Measurements from ENCODE around the gene CCT5.
"Not testable (repeated sequence)": the region's sequence is repeated elsewhere in the genome, so short reads cannot be mapped to it uniquely, and the experiment has no call there.

CCT5 gene

DNA sequence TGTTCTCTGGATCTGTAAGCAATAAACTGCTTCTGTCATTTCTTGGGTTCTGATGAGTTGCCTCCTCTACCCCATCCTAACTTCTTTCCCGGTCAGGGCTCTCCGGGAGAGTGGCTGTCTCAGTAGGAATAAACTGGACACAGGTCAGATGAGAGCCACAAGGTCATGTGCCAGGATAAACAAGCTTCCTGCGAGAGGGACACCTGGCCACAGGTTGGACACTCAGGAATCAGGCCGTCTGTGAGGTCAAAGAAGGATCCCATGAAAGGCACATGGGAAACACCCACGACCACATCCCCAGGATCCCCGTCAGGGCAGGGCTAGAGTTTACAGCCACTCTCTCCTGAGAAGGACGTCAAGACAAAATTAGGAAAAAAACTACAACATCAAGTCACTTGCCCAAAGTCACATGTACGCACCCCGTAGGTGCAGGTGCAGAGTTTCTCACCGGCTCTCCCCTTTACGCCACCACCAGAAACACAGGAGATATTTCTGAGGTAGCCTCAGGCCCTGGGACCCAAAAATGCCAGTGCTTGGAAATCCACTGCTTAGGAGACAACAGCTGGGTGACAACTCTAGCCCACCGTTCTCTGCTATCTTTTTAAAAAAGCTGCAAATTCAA is 28.7 kb downstream of the CCT5 start:
- DNase-seq = no peak

DNA sequence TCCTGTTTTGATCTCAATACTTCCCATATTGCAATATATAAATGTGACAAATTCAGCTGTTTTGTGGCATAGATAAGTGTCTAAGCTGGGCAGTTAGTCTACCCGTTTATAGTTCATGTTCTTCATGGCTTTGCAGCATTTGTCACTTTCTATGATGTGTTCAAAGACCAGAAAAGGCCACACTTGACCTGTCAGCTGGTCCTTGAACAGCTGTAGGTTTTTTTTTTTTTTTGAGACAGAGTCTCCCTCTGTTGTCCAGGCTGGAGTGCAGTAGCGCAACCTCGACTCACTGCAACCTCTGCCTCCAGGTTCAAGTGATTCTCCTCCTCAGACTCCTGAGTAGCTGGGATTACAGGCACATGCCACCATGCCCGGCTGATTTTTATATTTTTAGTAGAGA is 29.2 kb downstream of the CCT5 start:
- DNase-seq = no peak

DNA sequence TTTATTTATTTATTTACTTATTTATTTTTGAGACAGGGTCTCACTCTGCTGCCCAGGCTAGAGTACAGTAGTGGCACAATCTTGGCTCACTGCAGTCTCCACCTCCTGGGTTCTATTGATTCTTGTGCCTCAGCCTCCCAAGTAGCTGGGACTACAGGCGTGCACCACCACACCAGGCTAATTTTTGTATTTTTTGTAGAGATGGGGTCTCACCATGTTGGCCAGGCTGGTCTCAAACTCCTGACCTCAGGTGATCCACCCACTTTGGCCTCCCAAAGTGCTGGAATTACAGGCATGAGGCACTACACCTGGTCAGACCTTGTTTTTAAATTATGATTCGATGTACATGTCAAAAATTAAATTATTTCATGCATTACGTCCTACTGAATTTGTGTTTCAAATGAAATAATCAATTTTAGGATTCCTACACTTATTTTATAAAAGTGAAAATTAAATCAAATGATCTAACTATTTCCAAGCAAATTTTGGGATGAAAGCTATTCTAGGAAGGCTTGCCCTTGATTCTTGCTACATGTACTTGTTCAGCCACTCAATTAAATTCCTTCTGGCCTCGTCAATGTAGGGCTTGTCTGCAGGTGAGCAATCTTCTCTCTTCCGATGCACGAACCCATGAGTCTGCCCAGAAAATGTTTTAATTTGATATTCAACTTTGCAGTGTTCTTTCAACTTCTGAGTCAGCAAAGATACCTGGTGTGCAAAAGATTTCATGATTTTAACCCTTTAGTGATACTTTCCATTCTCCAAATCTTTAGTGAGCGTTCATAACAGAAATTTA is 30.0 kb downstream of the CCT5 start:
- DNase-seq = no peak

DNA sequence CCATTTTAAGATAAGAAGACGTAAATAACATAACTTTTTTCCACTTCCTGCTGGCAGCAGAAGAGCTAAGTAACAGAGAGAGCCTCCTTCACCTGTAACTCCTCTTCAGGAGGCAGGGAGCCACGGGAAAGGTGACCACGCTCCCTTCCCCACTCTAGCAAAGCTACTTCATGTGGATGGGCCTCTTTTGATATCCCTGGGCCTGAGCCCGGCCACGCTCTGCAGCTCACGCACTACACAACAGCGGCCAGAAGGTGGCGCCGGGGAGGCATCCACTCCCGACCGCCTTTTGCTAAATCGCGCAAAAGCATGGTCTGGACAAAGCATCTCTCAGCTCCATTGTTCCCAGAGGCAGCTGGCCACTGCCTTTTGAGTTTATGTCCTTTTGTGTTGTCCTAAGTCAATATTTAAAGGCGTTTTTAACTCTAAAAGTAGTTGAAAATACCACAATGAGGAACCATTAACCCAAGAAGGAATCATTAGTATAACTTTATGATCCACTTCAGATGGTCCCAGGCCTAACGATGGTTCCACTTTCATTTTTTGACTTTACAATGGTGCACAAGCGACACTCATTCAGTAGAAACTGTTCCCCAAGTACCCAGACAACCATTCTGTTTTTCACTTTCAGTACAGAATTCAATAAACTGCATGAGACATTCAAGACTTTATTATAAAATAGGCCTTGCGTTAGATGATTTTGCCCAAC is 34.0 kb downstream of the CCT5 start:
- DNase-seq = peak; percentile 7

DNA sequence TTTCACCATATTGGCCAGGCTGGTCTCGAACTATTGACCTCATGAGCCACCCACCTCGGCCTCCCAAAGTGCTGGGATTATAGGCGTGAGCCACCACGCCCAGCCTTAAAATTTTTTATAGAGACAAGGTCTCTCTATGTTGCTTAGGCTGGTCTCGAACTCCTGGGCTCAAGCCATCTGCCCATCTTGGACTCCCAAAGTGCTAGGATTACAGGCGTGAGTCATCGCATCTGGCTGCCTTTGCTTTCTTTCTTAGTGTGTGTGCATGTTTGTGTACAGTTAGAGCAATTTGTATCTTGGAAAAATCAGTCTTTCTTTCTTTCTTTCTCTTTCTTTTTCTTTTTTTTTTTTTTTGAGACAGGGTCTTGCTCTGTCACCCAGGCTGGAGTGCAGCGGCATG is 35.3 kb downstream of the CCT5 start:
- not testable (repeated sequence) for DNase-seq

DNA sequence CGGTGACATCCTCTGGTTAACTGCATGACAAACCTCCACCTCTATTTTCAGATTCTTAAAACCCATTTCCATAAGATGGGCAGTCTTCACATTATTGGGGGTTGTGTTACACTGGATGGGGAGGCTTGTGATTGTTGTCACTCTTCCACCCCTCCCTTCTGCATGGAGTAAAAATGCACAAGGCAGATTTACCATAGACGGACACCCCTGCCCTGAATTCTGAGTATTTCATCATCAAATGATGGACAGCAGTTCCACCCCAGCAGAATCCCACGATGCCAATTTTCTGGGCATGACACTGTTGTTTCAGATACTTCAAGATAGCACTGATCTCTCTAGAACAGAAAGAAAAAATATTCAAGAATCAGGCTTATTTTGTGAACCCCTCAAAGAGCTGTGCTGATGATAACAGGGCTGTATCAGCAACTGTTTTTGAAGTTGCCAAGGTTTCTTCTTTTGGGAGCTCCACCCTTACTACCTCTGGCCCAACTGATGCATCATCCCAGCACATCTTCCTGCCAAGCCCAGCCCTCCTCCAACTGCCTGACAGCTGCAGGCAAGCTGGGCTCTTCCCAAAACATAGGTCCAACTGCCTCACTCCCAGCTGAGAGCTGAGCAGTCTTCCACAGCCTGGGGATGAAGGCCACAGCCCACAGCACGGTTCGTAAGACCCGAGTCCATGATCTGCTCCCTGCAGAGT is 36.2 kb downstream of the CCT5 start:
- no peak for DNase-seq

DNA sequence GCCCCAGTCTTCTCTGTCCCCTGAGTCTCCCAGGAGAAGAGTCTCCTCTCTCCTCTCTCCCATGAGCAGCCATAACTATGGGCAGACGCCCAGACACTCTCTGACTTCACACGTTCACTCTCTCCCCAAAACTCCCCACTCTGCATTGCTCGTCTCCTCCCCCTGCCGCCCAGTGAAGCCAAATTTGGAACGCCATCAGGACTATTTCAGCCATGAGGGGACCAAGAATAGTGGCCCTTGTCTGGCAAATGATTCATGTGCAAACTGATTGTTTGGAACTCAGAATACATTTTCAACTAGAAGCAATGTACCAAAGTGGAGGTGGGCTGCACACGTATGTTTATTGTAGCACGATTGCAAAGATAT is 36.8 kb downstream of the CCT5 start:
- DNase-seq = no peak

DNA sequence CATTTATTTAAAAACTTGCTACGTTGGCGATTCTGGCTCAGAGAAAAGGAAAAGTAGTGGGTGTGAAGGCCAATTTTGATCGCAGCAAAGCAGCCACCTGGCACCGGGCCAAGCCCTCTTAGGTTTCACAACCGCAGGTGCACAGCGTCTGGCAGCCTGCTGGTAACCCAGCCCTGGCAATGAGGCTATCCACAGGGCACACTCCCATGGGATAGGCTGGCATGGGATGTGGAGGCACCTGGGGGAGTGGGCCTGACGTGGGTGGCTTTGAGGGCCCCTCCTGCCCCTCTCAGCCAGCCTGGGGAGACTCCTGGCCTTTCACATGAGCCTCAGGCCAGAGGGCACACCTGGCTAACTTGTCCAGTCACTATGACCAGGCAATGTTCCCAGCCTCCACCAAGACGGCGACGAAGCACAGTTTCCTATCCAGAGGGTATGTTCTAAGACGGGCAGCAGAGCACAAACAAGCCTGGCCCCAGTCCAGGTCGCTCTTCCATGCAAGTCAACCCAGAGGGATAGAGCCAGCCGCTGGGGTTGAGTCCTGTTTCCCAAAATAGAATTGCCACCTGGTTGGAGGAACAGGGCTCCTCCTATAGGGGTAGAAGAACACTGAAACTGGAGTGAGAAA is 38.6 kb downstream of the CCT5 start:
- DNase-seq = peak; percentile 96

DNA sequence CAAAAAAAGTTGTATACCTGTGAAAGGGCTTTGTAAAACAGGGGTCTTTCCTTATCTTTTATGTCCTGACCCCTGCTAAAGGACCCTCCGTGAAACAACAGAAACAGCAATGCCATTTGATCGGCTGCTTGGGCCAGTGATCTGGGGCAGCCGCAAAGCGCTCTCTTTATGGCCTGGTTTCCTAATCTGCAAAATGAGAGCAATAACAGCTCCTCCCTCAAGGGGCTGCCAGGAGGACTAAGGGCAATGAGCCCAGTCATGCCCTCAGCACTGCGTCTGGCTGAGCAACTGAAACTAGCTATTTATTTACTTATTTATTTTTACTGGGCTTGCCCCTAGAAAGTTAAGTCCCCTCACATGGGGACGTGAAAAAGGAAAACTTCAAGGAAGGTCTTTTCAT is 39.3 kb downstream of the CCT5 start:
- peak; percentile 51 for DNase-seq

DNA sequence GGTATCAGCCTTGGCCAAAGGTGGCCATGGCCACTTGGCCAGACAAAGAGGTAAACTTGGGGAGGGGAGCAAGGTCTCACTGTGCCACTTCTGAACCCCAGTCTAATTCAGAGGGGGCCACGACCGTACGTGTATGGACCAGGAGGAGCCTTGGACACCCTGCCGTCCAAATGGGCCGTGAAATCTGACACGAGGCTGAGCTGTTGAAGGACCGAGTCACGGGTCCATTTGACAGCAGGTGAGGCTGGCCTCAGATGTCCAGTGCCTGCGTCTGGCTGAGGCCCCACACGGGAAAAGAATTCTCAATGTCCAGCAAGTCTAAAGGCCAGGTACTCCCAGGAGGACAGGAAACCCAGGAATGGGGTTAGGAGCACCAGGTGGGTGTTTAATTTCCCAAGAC is 39.9 kb downstream of the CCT5 start:
- no peak for DNase-seq

DNA sequence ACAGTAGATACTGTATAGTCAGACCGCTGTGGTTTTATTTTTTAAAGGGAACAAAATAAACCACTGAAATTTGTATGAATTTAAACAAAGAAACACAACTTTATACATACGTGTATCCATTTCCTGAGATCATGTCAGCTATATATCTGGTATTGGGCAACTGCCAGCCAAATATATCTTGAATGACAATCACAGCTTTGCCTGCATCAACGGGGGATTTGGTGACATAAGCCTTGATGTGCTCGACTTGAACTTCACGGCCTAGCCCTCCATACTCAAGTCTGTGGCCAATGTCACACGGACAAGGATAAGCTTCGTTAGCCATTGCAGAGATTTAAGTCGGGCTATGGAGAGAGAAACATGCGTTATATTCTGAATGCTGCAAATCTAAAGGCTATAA is 40.4 kb downstream of the CCT5 start:
- DNase-seq = no peak

DNA sequence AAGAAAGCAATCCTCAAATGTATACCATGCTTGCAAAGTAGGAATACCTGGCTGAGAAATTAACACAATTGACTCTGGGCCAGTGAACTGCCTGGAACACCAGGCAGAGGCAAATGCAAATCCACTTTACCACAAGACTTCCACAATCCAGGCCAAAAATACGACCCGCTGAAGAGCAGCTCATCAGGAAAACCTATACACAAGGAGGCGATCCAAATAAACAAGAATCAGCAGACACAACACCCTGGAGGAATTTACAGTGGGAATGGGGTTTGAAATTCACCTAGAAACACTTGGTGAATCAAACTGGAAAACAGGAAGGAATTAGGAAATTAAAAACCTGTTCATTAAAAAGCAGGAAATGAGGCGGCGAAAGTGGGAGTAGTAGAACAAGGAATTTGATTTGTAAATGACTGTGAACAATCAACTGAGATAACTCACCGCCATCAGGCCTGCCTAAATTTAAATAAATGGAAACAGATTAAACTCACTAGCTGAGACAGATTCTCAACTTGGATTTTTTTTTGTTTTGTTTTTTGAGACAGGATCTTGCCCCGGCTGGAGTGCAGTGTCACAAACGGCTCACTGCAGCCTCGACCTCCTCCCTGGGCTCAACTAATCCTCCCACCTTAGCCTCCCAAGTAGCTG is 41.7 kb downstream of the CCT5 start:
- DNase-seq = no peak

DNA sequence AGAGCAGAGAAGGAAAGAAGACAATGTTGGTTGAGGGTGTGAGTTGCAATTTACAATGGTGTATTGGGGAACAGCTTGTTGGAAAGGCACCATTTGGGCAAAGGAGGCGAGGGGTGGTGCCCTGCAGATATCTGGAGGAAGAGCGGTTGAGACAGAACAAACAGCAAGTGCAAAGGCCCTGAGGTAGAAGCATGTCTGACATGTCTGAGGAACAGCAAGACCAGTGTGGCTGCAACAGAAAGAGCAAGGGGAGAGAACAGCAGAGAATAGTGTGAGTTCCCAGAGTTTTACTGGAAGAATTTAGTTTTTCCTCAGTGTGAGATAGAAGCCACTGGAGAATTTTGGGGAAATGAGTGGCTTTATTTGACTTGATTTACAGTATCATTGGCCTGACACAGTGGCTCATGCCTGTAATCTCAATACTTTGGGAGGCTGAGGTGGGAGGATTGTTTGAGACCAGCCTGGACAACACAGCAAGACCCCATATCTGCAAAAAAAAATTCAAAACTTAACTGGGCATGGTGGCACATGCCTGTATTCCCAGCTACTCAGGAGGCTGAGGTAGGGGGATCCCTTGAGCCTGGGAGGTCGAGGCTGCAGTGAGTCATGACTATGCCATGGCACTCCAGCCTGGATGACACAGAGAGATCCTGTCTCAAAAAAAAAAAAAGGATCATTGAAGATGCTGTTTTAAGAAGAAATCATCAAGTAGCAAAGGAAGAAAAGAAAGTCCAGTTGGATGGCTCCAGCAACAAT is 44.0 kb downstream of the CCT5 start:
- no peak for DNase-seq

DNA sequence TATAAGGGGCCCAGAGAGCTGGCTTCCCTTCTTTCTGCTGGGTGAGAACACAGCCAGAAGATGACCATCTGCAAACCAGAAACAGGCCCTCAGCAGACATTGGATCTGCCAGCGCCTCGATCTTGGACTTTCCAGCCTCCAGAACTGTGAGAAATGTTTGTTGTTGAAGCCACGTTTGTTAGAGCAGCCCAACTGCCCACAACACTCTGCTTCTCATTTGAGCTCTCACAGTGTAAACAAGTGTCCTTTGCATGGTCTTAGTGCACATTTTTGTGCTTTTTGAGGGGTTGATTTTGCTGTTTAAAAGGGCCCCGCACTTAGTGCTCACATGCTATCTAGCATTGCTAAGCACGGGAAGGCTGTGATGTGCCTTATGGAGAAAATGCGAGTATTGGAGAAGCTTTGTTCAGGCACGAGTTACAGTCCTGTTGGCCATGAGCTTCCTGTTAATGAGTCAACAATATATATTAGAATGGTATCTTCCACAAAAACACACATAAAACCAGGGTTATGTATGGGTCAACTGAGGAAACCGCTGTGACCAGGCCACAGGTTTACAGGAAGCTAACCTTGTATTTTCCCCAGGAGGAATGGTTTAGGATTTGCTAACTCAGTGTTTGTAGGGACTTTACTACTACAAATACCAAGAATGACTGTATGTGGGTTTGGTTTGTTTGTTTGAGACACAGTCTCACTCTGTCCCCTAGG is 45.7 kb downstream of the CCT5 start:
- DNase-seq = no peak

DNA sequence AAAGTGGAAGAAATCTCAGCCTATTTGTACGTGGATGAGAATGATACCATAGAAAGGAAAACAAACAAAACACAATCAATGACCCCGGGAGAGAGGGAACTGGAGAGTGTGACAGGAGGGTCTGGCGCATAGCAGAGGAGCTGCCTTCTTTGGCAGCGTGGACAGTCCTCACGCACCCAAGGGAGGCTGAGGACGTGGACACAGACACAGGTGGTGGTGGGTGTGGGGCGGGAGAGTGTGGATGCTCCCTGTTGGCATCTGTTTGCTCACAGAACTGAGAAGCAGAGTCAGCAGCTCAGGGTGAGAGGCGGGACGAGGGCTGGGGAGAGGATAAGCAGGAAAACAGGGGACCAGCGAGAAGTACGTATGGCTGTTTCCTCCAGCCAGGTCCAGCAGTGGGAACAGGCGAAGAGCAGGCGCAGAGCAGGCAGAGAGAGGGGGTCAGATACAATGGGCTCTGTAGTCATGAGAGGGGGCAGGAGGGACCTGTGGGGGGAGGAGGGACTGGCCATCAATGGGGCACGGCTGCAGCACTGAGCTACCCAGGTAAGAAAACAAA is 47.6 kb downstream of the CCT5 start:
- DNase-seq = no peak

DNA sequence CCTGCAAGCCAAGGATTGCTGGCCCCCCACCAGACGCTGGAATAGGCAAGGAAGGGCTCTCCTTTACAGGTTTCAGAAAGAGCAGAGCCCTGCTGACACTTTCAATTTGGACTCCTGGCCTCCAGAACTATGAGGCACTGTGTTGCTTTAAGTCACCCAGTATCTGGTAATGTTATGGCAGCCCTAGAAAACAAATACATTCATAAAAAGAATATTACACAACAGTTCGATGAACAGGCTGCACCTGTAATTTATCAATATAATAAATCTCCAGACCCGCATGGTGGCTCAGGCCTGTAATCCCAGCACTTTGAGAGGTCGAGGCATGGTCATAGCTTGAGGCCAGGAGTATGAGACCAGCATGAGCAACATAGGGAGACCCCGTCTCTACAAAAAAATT is 50.2 kb downstream of the CCT5 start:
- no peak for DNase-seq

DNA sequence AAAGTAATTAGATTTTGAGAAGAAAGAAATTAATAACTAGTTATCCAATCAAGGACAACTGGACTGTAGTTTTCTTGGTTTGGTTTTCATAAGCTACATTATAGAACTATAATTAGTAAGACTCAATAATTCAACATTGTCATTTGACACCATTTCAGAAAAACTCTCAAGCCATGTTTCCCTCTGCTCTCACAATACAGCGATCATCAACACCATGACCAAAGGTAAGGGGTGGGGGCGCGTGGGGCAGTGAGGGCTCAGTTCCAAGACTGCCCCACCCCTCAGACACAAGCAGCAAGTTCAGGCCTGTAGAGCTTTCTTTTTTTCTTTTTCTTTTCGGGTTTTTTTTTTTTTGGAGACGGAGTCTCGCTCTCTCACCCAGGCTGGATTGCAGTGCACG is 51.2 kb downstream of the CCT5 start:
- DNase-seq = peak; percentile 63

DNA sequence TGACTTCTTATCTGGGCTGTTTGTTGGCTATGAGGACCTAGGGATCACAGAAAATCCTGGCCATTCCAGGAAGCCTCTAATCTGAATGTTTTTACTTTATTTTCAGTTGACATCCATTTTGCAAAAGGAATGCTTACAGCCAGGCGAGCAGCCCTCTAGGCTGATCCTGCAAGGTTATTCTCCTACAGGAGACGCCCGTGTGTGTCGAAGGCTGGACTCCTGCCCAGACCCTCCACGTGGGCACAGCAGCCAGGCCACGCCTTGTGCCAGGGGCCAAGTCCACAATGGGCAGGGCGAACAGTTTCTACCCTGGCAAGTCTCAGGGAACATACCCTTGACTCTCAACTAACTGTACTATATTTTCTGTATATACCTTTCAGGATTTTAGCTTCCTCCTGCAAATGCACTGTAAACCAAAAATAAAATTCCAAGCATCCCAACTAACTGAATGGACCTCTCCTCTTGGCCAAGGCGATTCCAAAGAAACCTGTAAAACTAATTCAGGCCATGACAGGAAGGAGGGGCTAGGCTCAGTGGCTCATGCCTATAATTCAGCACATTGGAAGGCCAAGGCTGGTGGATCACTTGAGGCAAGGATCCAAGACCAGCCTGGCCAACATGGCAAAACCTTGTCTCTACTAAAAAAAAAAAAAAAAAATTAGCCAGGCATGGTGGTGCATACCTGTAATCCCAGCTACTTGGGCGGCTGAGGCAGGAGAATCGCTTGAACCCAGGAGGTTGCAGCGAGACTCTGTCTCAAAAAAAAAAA is 51.9 kb downstream of the CCT5 start:
- peak; percentile 55 for DNase-seq

DNA sequence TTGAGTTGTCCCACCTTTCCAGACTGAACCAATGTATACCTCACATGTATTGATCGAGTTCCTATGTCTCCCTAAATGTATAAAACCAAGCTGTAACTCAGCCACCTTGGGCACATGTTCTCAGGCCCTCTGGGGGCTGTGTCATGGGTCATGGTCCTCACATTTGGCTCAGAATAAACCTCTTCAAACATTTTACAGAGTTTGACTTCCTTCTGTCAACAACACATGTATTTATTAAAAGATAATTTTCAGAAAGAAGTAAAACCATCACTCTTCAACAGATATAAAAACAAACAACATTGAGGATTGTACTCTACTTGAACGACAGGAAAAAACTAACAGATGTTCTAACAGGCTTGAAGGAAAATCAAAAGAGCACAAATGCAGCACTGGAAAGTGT is 53.1 kb downstream of the CCT5 start:
- no peak for DNase-seq

DNA sequence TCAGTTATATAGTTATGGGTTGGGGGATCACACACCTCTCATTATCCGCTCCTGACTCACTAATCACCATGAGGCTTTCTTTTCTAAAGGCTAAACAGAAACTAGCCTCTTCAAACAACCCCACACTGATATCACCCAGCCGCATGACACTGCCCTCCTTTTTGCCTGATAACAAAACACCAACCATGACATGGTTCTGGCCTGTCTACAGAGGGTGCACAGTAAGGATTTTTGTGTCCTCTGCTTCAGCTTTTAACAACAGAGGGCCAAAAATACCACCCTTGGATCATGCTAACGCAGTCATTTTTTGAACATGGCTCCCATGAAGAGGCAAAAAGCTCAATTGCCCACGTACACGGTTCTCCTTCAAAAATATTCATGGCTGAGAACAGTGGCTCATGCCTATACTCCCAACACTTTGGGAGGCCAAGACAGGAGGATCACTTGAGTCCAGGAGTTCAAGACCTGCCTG is 53.7 kb downstream of the CCT5 start:
- DNase-seq = no peak

All from DMS79 treated with DMSO at 0.1 percent for 48 hours (cell line).